HepG2 (cell line): Measurements from ENCODE around the gene PRKN. TPM values are rescaled to one million over a fixed set of nuclear protein-coding genes. Genes with fewer than 3 reads are reported as not detected.

ENCODE experiments used
- ATAC-seq: fragments of 200-7000 bp; cut with Tn5 transposase; 3 replicates; pipeline ENCODE4 v1.9.1; 2020; ENCODE audit warnings: mild to moderate bottlenecking, moderate library complexity
- BruUV-seq: library from RNA; stranded (reverse); fragments of 400-500 nt; replicated peaks from 2 replicates; lab custom pipeline; 2021; lab: Mats Ljungman, UMichigan
- CTCF ChIA-PET: fragments of 300-600 bp; formaldehyde crosslinking; extraction: SDS; loops from one replicate; lab custom pipeline; 2021; ENCODE audit warnings: low total read pairs, inconsistent platforms, low intra/inter-chr PET ratio; lab: Yijun Ruan, JAX
- POLR2A ChIA-PET: fragments of 350-600 bp; sonication (Branson Sonifier 250); formaldehyde crosslinking; loops from one replicate; lab custom pipeline; 2020; ENCODE audit warnings: antibody characterized with exemption, inconsistent platforms; lab: Yijun Ruan, JAX
- DNase-seq: peaks from one replicate; pipeline ENCODE4 v3.0.0-alpha.2; 2015; ENCODE audit warnings: low spot score
- FAIRE-seq: peaks from 3 replicates; lab custom pipeline; 2011; peaks lifted over from hg19 to GRCh38; lab: Jason Lieb, UNC
- H2AFZ ChIP-seq: one replicate; pipeline ENCODE4 v1.6.1; 2011; ENCODE audit warnings: low read length, inconsistent platforms
- H3K27ac ChIP-seq: fragments of 300-600 bp; 3 replicates; pipeline ENCODE4 v1.8.0; 2011; ENCODE audit warnings: mixed run types, mild to moderate bottlenecking, mixed read lengths, low read length, inconsistent platforms; ENCODE audit not compliant: insufficient read depth; ENCODE audit errors: extremely low read length
- H3K27me3 ChIP-seq, 2 experiments: fragments of 200-600 bp in 1 of 2; 2 replicates in 1 of 2; 3 replicates in 1 of 2; pipeline versions ENCODE4 v1.6.0 to v1.8.0; 2011; ENCODE audit warnings: low read length in 2 of 2, mild to moderate bottlenecking in 2 of 2, moderate library complexity in 2 of 2, inconsistent platforms in 1 of 2; ENCODE audit not compliant: insufficient read depth in 2 of 2, control insufficient read depth in 1 of 2
- H3K36me3 ChIP-seq, 2 experiments: fragments of 200-600 bp in 1 of 2; replicated peaks in 1 of 2; 2 replicates in 1 of 2; 3 replicates in 1 of 2; pipeline versions ENCODE4 v1.5.1 to v1.8.0; 2011; ENCODE audit warnings: low read length in 2 of 2, inconsistent platforms in 1 of 2; ENCODE audit not compliant: insufficient read depth in 2 of 2, control insufficient read depth in 1 of 2
- H3K4me1 ChIP-seq: 2 replicates; pipeline ENCODE4 v1.5.1; 2012; ENCODE audit warnings: low read length, inconsistent platforms; ENCODE audit not compliant: insufficient read depth
- H3K4me2 ChIP-seq: 2 replicates; pipeline ENCODE4 v1.6.0; 2011; ENCODE audit warnings: low read depth, low read length, inconsistent platforms
- H3K4me3 ChIP-seq, 3 experiments: fragments of 200-600 bp in 1 of 3; sonication (generic), shearing (Covaris generic) in 1 of 3; replicated peaks in 1 of 3; 2 replicates each; pipeline ENCODE4 v1.5.1; 2011 to 2016; ENCODE audit warnings: low read length in 3 of 3, inconsistent platforms in 2 of 3, low read depth in 2 of 3, mild to moderate bottlenecking in 2 of 3, control low read depth in 1 of 3, mixed read lengths in 1 of 3; ENCODE audit not compliant: insufficient read depth in 1 of 3
- H3K79me2 ChIP-seq: one replicate; pipeline ENCODE4 v1.6.1; 2011; ENCODE audit warnings: low read length, inconsistent platforms; ENCODE audit not compliant: insufficient read depth
- H3K9ac ChIP-seq: 2 replicates; pipeline ENCODE4 v1.6.0; 2011; ENCODE audit warnings: mild to moderate bottlenecking, low read depth, low read length, inconsistent platforms; ENCODE audit not compliant: insufficient read depth
- H3K9me3 ChIP-seq: 2 replicates; pipeline ENCODE4 v1.5.1; 2012; ENCODE audit warnings: mild to moderate bottlenecking, low read length
- H4K20me1 ChIP-seq: 2 replicates; pipeline ENCODE4 v1.6.0; 2011; ENCODE audit warnings: inconsistent platforms, mild to moderate bottlenecking, low read length, moderate library complexity; ENCODE audit not compliant: insufficient read depth
- HOXA3 ChIP-seq: sonication (generic); formaldehyde crosslinking; IDR thresholded peaks from 2 replicates; pipeline ENCODE4 v1.5.0; 2020; ENCODE audit warnings: missing genetic modification reagents
- HOXA7 ChIP-seq: sonication (generic); formaldehyde crosslinking; IDR thresholded peaks from 2 replicates; pipeline ENCODE4 v1.8.1; 2022; ENCODE audit warnings: mild to moderate bottlenecking, missing genetic modification reagents, moderate library complexity
- MED8 ChIP-seq: sonication (generic); formaldehyde crosslinking; IDR thresholded peaks from 2 replicates; pipeline ENCODE4 v1.8.1; 2023; ENCODE audit warnings: mild to moderate bottlenecking, missing genetic modification reagents; ENCODE audit not compliant: insufficient replicate concordance
- SCMH1 ChIP-seq: sonication (generic); formaldehyde crosslinking; IDR thresholded peaks from 2 replicates; pipeline ENCODE4 v1.9.0; 2021; ENCODE audit warnings: missing genetic modification reagents, mild to moderate bottlenecking, borderline replicate concordance
- SOX6 ChIP-seq, 2 experiments: fragments of 450-650 bp in 1 of 2; sonication (generic) in 1 of 2; formaldehyde crosslinking in 1 of 2; IDR thresholded peaks; 2 replicates each; pipeline versions ENCODE4 v1.4.0 to v1.6.1; 2017 to 2020; ENCODE audit warnings: antibody characterized with exemption in 1 of 2, mild to moderate bottlenecking in 1 of 2, missing genetic modification reagents in 1 of 2
- ZNF12 ChIP-seq: sonication (generic); formaldehyde crosslinking; IDR thresholded peaks from 2 replicates; pipeline ENCODE4 v1.5.0; 2020; ENCODE audit warnings: missing genetic modification reagents
- ZNF362 ChIP-seq: sonication (generic); formaldehyde crosslinking; IDR thresholded peaks from 2 replicates; pipeline ENCODE4 v1.4.0; 2020; ENCODE audit warnings: missing genetic modification reagents, mild to moderate bottlenecking, borderline replicate concordance
- ZNF703 ChIP-seq: sonication (generic); formaldehyde crosslinking; IDR thresholded peaks from 2 replicates; pipeline ENCODE4 v1.5.1; 2020; ENCODE audit warnings: missing genetic modification reagents, mild to moderate bottlenecking, moderate library complexity, borderline replicate concordance
- ZNF816 ChIP-seq: sonication (generic); formaldehyde crosslinking; IDR thresholded peaks from 2 replicates; pipeline ENCODE4 v1.8.0; 2022; ENCODE audit warnings: missing genetic modification reagents, mild to moderate bottlenecking, borderline replicate concordance
- WGBS: methylation state at CpG from one replicate; pipeline ENCODE4 v1.1.6; 2017; ENCODE audit warnings: low lambda C conversion rate; 5-methylcytosine and 5-hydroxymethylcytosine counted together
- in situ Hi-C: cut with HindIII; loops from 2 replicates; pipeline ENCODE4 v1.10.0; 2017; ENCODE audit warnings: low pct_unique_long_range_greater_than_20kb; ENCODE audit not compliant: extremely low pct_ligation_motif_present
- intact Hi-C: fragments of 100-400 bp; cut with micrococcal nuclease; formaldehyde crosslinking; loops from one replicate; pipeline ENCODE4 v1.10.0; 2022; ENCODE audit not compliant: unreplicated experiment
- polyA plus RNA-seq, 8 experiments: library from polyadenylated mRNA; depleted of rRNA in 3 of 8; stranded (reverse) in 7 of 8; unstranded in 1 of 8; fragments of >200 nt; fragmentation: Illumina TruSeq in 4 of 8; extraction: Trizol in 4 of 8; gene quantifications; 2 replicates each; pipeline versions ENCODE4 v1.2.1 to v1.2.3, GENCODE V29; 2011 to 2016; ENCODE audit warnings: low read depth in 4 of 8, missing spikeins in 1 of 8, mixed read lengths in 1 of 8; ENCODE audit not compliant: insufficient read depth in 1 of 8
- total RNA-seq, 5 experiments: library from RNA; depleted of rRNA; stranded (reverse); fragments of >200 nt; fragmentation: Illumina TruSeq; extraction: Trizol; gene quantifications; 2 replicates each; pipeline ENCODE4 v1.2.3, GENCODE V29; 2016; ENCODE audit warnings: low read depth in 1 of 5
- TF ChIP-seq, protein P1 (sequence below): sonication (generic); formaldehyde crosslinking; IDR thresholded peaks from 2 replicates; pipeline ENCODE4 v1.5.0; 2020; ENCODE audit warnings: mild to moderate bottlenecking, low read depth, missing genetic modification reagents, borderline replicate concordance
- TF ChIP-seq, protein P2 (sequence below): sonication (generic); formaldehyde crosslinking; IDR thresholded peaks from 2 replicates; pipeline ENCODE4 v1.5.0; 2020; ENCODE audit warnings: missing genetic modification reagents, mild to moderate bottlenecking, borderline replicate concordance

Gene PRKN
- total and polyA plus RNA-seq, 2 of the 13 experiments (the other 11 are each of a cell fraction or from before 2014, with no cell fraction given) = 0.31 to 0.44 TPM

- Histone ChIP-seq H4K20me1 (no peaks in the 10 kb centered on the region), H3K4me1 (no peaks in the 10 kb centered on the region), H3K9me3 (0 out of 2 replicates have a peak, but pooled peaks cover 3% of the 10 kb centered on the region), H3K9ac (no peak overlapping the region), H3K27ac (no peak overlapping the region), H3K36me3 (no peaks in the 10 kb centered on the region), H3K27me3 (no peaks in the 10 kb centered on the region), H3K4me2 (no peak overlapping the region), H2AFZ (no peak overlapping the region), H3K79me2 (no peaks in the 10 kb centered on the region), H3K4me3 (no peak overlapping the region)
- ChIA-PET CTCF (no interaction called here), POLR2A (no interaction called here)
- ATAC-seq (no peak), DNase-seq (no peak), FAIRE-seq (no peak)
- BruUV-seq = no TSS peak
- in situ Hi-C loops (no loop called here), intact Hi-C loops (no loop called here)
- TF ChIP-seq HOXA7 (CRISPR knock-in tag) (no peak), ZNF12 (CRISPR knock-in tag) (no peak), MED8 (CRISPR knock-in tag) (no peak)
- TF ChIP-seq, protein P1, sequence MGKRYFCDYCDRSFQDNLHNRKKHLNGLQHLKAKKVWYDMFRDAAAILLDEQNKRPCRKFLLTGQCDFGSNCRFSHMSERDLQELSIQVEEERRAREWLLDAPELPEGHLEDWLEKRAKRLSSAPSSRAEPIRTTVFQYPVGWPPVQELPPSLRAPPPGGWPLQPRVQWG (CRISPR knock-in tag) = no peak
- WGBS = 48% methylated on average over 3 of the region's 3 CpGs
These were observed 38.7 kb downstream of the PRKN start for GRCh38 chr6:162688751-162689345.

- no peak for FAIRE-seq
- POLR2A ChIA-PET = no interaction called here
- 47% methylated on average over 5 of the region's 5 CpGs for WGBS
- TF ChIP-seq ZNF816 (no peak), SCMH1 (CRISPR knock-in tag) (no peak), ZNF362 (CRISPR knock-in tag) (no peak), SOX6 (IDR thresholded peaks at IDR 0.05) (no peak), SOX6 (CRISPR knock-in tag; IDR thresholded peaks at IDR 0.05) (no peak), HOXA3 (CRISPR knock-in tag) (no peak), ZNF703 (CRISPR knock-in tag) (no peak)
- TF ChIP-seq, protein P2, sequence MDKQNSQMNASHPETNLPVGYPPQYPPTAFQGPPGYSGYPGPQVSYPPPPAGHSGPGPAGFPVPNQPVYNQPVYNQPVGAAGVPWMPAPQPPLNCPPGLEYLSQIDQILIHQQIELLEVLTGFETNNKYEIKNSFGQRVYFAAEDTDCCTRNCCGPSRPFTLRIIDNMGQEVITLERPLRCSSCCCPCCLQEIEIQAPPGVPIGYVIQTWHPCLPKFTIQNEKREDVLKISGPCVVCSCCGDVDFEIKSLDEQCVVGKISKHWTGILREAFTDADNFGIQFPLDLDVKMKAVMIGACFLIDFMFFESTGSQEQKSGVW = no peak
These were observed 42.0 kb downstream of the PRKN start for GRCh38 chr6:162685586-162685985.

More at GRCh38 chr6:162685586-162685985, 42.0 kb downstream of the PRKN start:
- Histone ChIP-seq H3K27me3 (no peaks in the 10 kb centered on the region), H3K4me3 (no peak overlapping the region), H3K9ac (no peak overlapping the region), H3K4me2 (no peak overlapping the region), H3K4me1 (peaks cover 10% of the 10 kb centered on the region), H3K36me3 (no peaks in the 10 kb centered on the region), H3K27ac (no peak overlapping the region), H4K20me1 (no peaks in the 10 kb centered on the region), H3K9me3 (peaks cover 8% of the 10 kb centered on the region; the same call in 1 of the 2 replicates), H2AFZ (no peak overlapping the region), H3K79me2 (no peaks in the 10 kb centered on the region)
- no peak for ATAC-seq
- intact Hi-C loops (no loop called here), in situ Hi-C loops (no loop called here)
- no peak for DNase-seq
- BruUV-seq = no TSS peak
- CTCF ChIA-PET = no interaction called here
